Hair follicle dermal papilla cell (primary cell): ENCODE results near the gene PANK4. TPM values are rescaled to one million over a fixed set of nuclear protein-coding genes. Genes with fewer than 3 reads are reported as not detected.

ENCODE experiments used
- total RNA-seq: library from RNA; depleted of rRNA; stranded (reverse); fragments of >200 nt; gene quantifications from 2 replicates; pipeline ENCODE4 v1.2.3, GENCODE V29; 2012

PANK4 gene
- total RNA-seq, result 23.9 and 33.3 TPM in 2 replicates

DNA sequence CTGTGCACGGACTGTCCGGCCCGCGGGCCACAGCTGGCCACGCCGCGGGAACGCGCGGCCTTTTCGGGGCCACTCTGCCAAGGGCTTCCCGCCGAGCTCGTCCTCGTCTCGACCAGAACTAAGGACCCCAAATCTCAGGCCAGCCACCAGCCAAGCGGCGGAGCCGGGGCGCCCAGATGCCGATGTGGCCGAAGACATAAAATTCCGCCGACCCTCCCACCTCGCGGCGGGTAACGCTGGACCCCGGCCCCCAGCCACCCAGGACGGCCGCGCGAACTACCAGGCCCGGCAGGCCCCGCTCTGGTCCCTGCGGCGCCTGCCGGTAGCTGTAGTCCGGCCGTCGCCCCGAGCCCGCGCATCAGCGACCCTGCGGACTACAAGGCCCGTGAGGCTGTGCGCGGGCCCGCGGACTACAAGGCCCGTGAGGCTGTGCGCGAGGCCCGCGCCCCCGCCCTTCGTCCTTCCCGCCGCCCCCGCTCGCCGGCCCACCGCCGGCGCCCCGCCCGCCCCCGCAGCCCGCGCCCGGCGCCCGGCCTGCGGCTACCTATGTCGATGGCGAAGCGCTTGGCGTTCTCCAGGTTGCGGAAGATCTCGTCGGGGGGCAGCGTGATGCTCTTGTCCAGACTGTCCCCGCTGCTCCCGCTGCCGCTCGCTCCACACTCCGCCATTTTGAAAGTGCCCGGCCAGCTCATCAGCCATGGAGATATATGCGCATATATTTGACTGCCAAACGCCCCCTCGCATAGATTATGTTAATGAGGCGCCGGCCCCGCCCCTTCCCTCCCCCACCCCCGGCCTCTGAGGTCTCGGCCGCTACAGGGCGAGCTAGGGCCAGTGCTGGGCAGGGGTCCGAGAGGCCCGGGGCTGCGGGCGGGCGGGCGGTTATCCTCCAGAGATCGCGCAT is at the start of gene PANK4:
Gene PANK4, minus strand, starts transcription at position 677 of the 904 bp plus-strand sequence. Its CDS starts 9 bp downstream, at position 668.

GRCh38 chr1:2556277-2556677 is 29.9 kb upstream of the PANK4 start, which contains the start of gene TNFRSF14:
Gene TNFRSF14, plus strand, starts transcription at chr1:2556371. Its CDS starts 294 bp downstream, at chr1:2556665.

DNA sequence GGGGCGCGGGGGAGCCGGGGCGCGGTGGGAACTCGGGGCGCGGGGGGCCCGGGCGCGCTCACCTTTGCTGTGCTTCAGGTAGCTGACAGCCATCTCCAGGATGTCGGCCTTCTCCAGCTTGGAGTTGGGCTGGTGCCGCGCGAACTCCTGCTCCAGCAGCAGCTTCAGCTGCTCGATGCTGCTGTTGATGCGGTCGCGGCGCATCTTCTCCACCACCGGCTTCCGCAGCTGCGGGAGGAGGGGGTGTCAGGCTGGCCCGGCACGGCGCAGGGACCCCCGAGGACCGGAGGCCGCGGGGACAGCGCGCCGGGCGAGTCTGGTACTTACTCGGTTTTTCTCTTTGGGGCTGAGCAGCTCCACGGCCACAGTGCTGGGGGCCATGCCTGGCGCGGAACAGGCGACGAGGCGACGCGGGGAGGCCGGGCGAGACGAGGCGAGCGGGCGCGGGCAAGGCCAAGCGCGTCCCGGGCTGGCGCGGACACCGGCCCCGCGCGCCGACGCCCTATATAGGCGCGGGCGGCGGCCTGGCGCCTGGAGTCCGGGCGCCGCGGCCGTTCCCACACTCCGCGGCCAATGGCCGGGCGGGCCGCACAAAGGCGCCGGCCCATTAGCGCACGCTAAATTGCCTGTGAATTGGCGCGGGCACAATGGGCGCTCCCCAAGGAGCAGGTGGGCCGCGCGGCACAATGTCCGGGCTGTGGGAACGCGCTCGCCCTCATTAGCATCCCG is 3.6 kb upstream of the PANK4 start, which contains the start of gene HES5:
Gene HES5, minus strand, starts transcription at position 480 of the 729 bp plus-strand sequence. Its CDS starts 99 bp downstream, at position 381.

GRCh38 chr1:2476061-2476999 is 50.1 kb downstream of the PANK4 start, which contains the start of gene PLCH2:
Gene PLCH2, plus strand, starts transcription at chr1:2476289. Its CDS starts 300 bp downstream, at chr1:2476589.

Other genes with a start within 250 kb of the PANK4 start
- 11.2 and 11.4 TPM in 2 replicates for gene MORN1, start 135.0 kb downstream of the PANK4 start, total RNA-seq
- gene RER1, start 134.8 kb downstream of the PANK4 start, total RNA-seq, result 58.4 and 63.4 TPM in 2 replicates
- gene PEX10, start 114.0 kb downstream of the PANK4 start, total RNA-seq, result 40.2 and 43.4 TPM in 2 replicates
- gene PLCH2, start 50.3 kb downstream of the PANK4 start, total RNA-seq, result 0.12 and 0.65 TPM in 2 replicates
- gene HES5, start 3.7 kb upstream of the PANK4 start, total RNA-seq, result 0.36 TPM in 1 of 2 replicates, not detected in the other
- 30.6 and 38.6 TPM in 2 replicates for gene TNFRSF14, start 29.8 kb upstream of the PANK4 start, total RNA-seq
- 19.8 and 23.8 TPM in 2 replicates for gene PRXL2B, start 60.2 kb upstream of the PANK4 start, total RNA-seq
- 1.2 TPM in 1 of 2 replicates, not detected in the other for gene MMEL1, start 106.4 kb upstream of the PANK4 start, total RNA-seq